ENCODE results near the gene IFI27L1.

The IFI27L1 gene

DNA sequence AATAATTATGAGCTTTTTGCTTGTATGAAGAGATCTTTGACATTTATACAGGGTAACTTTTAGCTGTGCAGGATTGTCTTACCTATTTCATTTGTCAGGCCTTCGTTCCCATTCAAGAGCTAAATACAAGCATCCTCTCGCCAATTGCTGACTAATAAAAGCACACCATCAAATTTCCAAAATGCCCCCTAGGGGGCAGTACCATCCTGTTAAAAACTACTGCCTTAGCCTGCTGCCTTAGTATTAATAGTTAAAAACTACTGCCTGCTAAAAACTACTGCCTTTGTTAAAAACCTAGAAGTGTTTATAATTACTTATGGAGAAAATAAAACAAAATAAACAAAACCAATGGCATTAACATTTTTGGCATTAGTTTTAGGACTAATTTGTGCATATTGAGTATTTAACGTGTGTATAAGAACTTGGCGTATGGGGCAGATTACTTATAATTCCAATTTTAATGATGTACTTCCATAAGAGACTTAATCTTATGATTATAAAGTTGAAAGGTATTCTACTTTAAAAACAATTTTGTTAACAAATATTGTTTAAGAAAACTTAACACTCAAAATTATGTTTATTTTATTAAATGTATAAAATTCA, 51.3 kb downstream of the IFI27L1 start:
- peak; percentile 23 to 59 for DNase-seq (ENCODE audit: low read depth in 2 of 2)

GRCh38 chr14:94135476-94135875, 54.4 kb downstream of the IFI27L1 start:
- no peak for DNase-seq (ENCODE audit: low read depth in 2 of 2)

- DNase-seq (ENCODE audit: low read depth in 2 of 2), result peak; percentile 75 to 89
These were observed 55.6 kb downstream of the IFI27L1 start for GRCh38 chr14:94136575-94137331.

- no peak for DNase-seq (ENCODE audit: low read depth in 2 of 2)
These were observed 57.1 kb downstream of the IFI27L1 start for GRCh38 chr14:94138251-94138650.

DNA sequence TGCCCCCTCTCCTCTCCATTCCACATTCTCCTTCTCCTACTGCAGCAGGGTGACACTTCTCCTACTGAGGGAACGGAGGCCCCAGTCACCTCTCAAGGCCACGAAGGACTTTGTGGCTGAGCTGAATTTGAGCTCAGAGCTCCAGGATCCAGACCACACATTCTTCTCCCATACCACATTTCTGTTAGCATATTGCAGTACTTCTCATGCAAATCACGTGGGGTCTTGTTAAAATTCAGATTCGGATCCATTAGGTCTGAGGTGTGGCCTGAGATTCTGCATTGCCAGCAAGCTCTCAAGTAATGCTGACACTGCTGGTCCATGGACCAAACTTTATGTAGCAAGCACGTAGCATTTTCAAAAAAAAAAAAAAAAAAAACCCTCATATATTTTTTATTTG, 57.9 kb downstream of the IFI27L1 start:
- no peak for DNase-seq (ENCODE audit: low read depth in 2 of 2)

DNA sequence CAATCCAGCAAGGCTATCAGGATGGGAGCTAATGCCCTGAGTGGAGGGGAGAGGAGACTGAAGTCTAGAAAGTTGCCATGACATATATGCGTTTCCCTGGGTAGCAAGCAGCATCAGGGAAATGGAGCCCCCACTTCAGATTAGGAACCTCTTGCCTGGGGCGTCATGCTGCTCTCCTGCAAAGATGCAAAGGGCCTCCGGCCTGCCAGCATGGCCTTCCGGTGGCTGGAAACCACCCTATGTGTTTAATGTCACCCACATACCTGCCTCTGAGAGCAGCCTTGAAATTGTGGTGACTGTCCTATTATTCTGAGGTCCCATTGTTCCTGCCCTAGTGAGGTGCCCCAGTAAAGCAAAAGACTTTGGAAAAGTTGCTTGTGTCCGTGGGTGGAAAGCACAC, 58.3 kb downstream of the IFI27L1 start:
- no peak for DNase-seq (ENCODE audit: low read depth in 2 of 2)

DNA sequence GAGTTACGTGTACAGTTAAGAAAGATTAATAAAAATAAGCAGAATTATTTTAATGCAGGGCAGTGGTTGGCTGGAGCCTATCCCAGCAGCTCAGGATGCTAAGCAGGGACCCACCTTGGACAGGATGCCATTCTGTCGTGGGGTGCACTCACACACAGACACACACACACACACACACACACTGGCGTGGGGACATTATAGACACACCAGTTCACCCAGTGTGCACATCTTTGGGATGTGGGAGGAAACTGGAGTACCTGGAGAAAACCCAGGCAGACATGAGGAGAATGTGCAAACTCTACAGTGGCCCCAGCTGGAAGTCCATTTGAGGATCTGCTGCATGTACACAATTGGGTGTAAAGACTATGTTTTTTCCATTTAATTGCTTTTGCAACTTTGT, 61.1 kb downstream of the IFI27L1 start:
- no peak for DNase-seq (ENCODE audit: low read depth in 2 of 2)

- no peak for DNase-seq (ENCODE audit: low read depth in 2 of 2)
These were observed 61.7 kb downstream of the IFI27L1 start for GRCh38 chr14:94142836-94143235.

- DNase-seq (ENCODE audit: low read depth in 2 of 2), result no peak
These were observed 62.1 kb downstream of the IFI27L1 start for GRCh38 chr14:94143239-94143638.

GRCh38 chr14:94143711-94144110, 62.6 kb downstream of the IFI27L1 start:
- DNase-seq (ENCODE audit: low read depth in 2 of 2), result no peak

- no peak for DNase-seq (ENCODE audit: low read depth in 2 of 2)
These were observed 63.7 kb downstream of the IFI27L1 start for GRCh38 chr14:94144765-94145164.

- DNase-seq (ENCODE audit: low read depth in 2 of 2), result no peak
These were observed 64.9 kb downstream of the IFI27L1 start for GRCh38 chr14:94145902-94146527.
